GM23248 (cell line): ENCODE results near the gene GOLGA2. TPM values are rescaled to one million over a fixed set of nuclear protein-coding genes. Genes with fewer than 3 reads are reported as not detected.

Experiments used
- DNase-seq: peaks from one replicate; pipeline ENCODE4 v3.0.0-alpha.2; 2015
- H2AFZ ChIP-seq: fragments of 200-600 bp; sonication (generic); 2 replicates; pipeline ENCODE4 v1.6.1; 2016; ENCODE audit warnings: antibody characterized with exemption
- H3F3A ChIP-seq: fragments of 200-600 bp; sonication (generic); 2 replicates; pipeline ENCODE4 v1.6.1; 2016; ENCODE audit warnings: mild to moderate bottlenecking, antibody characterized with exemption, mixed run types; ENCODE audit not compliant: insufficient read depth
- H3K27ac ChIP-seq: fragments of 200-600 bp; sonication (generic); 2 replicates; pipeline ENCODE4 v1.5.1; 2016; ENCODE audit warnings: mild to moderate bottlenecking
- H3K27me3 ChIP-seq: fragments of 200-600 bp; sonication (generic); replicated peaks from 2 replicates; pipeline ENCODE4 v1.6.1; 2016; ENCODE audit warnings: mild to moderate bottlenecking; ENCODE audit not compliant: insufficient read depth
- H3K36me3 ChIP-seq: fragments of 200-600 bp; sonication (generic); 2 replicates; pipeline ENCODE4 v1.6.1; 2016; ENCODE audit warnings: low read depth, mild to moderate bottlenecking
- H3K4me1 ChIP-seq: fragments of 200-600 bp; sonication (generic); 2 replicates; pipeline ENCODE4 v1.6.1; 2016; ENCODE audit warnings: mild to moderate bottlenecking; ENCODE audit not compliant: insufficient read depth
- H3K4me2 ChIP-seq: fragments of 200-600 bp; sonication (generic); one replicate; pipeline ENCODE4 v1.6.1; 2016; ENCODE audit warnings: mild to moderate bottlenecking; ENCODE audit not compliant: unreplicated experiment
- H3K4me3 ChIP-seq: fragments of 200-600 bp; sonication (generic); 2 replicates; pipeline ENCODE4 v1.5.1; 2016; ENCODE audit warnings: mild to moderate bottlenecking
- H3K79me2 ChIP-seq: fragments of 200-600 bp; sonication (generic); 2 replicates; pipeline ENCODE4 v1.6.1; 2016; ENCODE audit warnings: mild to moderate bottlenecking; ENCODE audit not compliant: insufficient read depth
- H3K9ac ChIP-seq: fragments of 200-600 bp; sonication (generic); 2 replicates; pipeline ENCODE4 v1.6.1; 2016; ENCODE audit warnings: mild to moderate bottlenecking
- H3K9me2 ChIP-seq: fragments of 200-600 bp; sonication (generic); 2 replicates; pipeline ENCODE4 v1.6.1; 2016; ENCODE audit warnings: mixed run types, mild to moderate bottlenecking, moderate library complexity; ENCODE audit not compliant: insufficient read depth
- H3K9me3 ChIP-seq: fragments of 200-600 bp; sonication (generic); one replicate; pipeline ENCODE4 v1.6.1; 2017; ENCODE audit warnings: low read depth
- H4K20me1 ChIP-seq: fragments of 200-600 bp; sonication (generic); 2 replicates; pipeline ENCODE4 v1.6.0; 2016; ENCODE audit not compliant: insufficient read depth
- EZH2 ChIP-seq: fragments of 200-600 bp; sonication (generic); IDR thresholded peaks from 2 replicates; pipeline ENCODE4 v1.6.1; 2018; ENCODE audit warnings: antibody characterized with exemption, mild to moderate bottlenecking; ENCODE audit not compliant: insufficient read depth, poor library complexity, severe bottlenecking
- EZH2phosphoT487 ChIP-seq: fragments of 200-600 bp; sonication (generic); IDR thresholded peaks from 2 replicates; pipeline ENCODE4 v1.6.1; 2018; ENCODE audit warnings: antibody characterized with exemption, moderate library complexity, mild to moderate bottlenecking, low read depth; ENCODE audit not compliant: insufficient read depth
- WGBS, 2 experiments: methylation state at CpG; one replicate each; pipeline ENCODE4 v1.1.6; 2015 to 2017; ENCODE audit warnings: low lambda C conversion rate in 2 of 2, low coverage in 1 of 2; ENCODE audit errors: missing lambda C conversion rate in 2 of 2; 5-methylcytosine and 5-hydroxymethylcytosine counted together
- in situ Hi-C: fragments of 300-500 bp; cut with MboI; formaldehyde crosslinking; loops from 2 replicates; pipeline ENCODE4 v1.15.0; 2020
- polyA plus RNA-seq: library from polyadenylated mRNA; unstranded; fragments of >200 nt; fragmentation: Nextera tagmentation; extraction: Ambion mirVana; gene quantifications from 2 replicates; pipeline ENCODE4 v1.2.1, GENCODE V29; 2016
- total RNA-seq: library from RNA; depleted of rRNA; stranded (reverse); fragments of >200 nt; shearing (Covaris generic); gene quantifications from 2 replicates; pipeline ENCODE4 v1.2.3, GENCODE V29; 2014

The GOLGA2 gene
- total and polyA plus RNA-seq, 2 experiments from 2014 or later: 35.1 to 116 TPM

- Histone ChIP-seq H3K9me2 (no peaks in the 10 kb centered on the region), H3K27me3 (no peaks in the 10 kb centered on the region), H3K9me3 (no peaks in the 10 kb centered on the region), H3K4me2 (no peak overlapping the region), H3K4me1 (no peaks in the 10 kb centered on the region), H3K27ac (no peak overlapping the region), H3K4me3 (no peak overlapping the region), H3K79me2 (no peaks in the 10 kb centered on the region), H2AFZ (no peak overlapping the region), H3F3A (peaks cover 24% of the 10 kb centered on the region; the same call in 1 of the 2 replicates), H4K20me1 (no peaks in the 10 kb centered on the region), H3K36me3 (peaks cover 17% of the 10 kb centered on the region), H3K9ac (no peak overlapping the region)
- DNase-seq: no peak
- WGBS, 2 experiments: 92 to 98% methylated on average over 8 to 20 of the region's 20 CpGs
- in situ Hi-C loops: no loop called here
- no peak for TF ChIP-seq EZH2phosphoT487
- no peak for TF ChIP-seq EZH2
These were observed 21.4 kb downstream of the GOLGA2 start for GRCh38 chr9:128254362-128254761.

- no peaks in the 10 kb centered on the region for H3K9me2 ChIP-seq
- DNase-seq: no peak
- H3F3A ChIP-seq: peaks cover 24% of the 10 kb centered on the region; the same call in 1 of the 2 replicates
- H3K4me2 ChIP-seq: no peak overlapping the region
- H3K79me2 ChIP-seq: no peaks in the 10 kb centered on the region
- TF ChIP-seq EZH2phosphoT487: no peak
- no peaks in the 10 kb centered on the region for H4K20me1 ChIP-seq
- no peak overlapping the region for H2AFZ ChIP-seq
- H3K27ac ChIP-seq: no peak overlapping the region
- H3K4me1 ChIP-seq: no peaks in the 10 kb centered on the region
- peaks cover 14% of the 10 kb centered on the region for H3K36me3 ChIP-seq
- in situ Hi-C loops: no loop called here
- H3K27me3 ChIP-seq: no peaks in the 10 kb centered on the region
- H3K9ac ChIP-seq: no peak overlapping the region
- H3K9me3 ChIP-seq: no peaks in the 10 kb centered on the region
- WGBS, 2 experiments: 88 to 98% methylated on average over 6 to 7 of the region's 7 CpGs
- no peak overlapping the region for H3K4me3 ChIP-seq
These were observed 21.8 kb downstream of the GOLGA2 start for GRCh38 chr9:128253991-128254346.

DNA sequence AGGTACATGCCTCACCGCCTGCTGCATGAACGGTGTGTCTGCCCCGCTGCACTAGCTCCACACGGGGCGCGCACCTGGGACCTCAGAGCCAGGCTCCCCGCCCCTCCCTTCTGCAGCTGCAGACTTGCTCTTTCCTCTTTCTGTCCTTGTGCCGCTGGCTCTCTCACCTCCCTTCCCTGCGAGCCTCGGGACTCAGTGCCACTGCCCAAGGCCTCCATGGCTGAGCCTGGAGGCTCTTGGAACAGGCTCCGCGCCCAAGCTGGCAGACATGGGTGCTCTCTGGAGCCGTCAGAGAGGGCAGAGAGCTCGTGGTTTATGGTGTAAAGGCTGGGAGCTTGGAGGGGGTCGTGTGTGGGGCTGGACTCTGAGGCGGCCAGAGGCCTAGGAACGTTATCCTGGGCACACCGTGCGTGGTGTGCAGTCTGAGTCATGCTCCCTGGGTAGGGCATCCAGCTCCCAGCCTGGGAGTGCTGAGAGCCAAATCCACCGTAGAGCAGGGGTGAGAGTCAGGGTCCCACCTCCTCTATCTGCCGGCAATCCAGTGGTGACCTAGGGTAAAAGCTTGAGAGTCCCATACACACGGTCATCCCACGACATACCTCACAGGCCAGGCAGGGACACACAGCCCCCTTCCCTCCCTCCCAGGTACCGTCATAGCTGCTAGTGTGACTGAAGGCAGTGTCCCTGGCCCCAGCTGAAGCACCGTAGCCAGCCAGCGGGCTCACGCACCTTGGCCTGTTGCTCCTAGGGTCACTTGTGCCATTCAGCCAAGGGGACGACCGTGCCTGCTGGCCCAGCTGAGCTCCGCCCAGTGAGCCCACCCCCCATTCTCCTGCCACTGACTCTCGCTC is 22.4 kb downstream of the GOLGA2 start:
- no peak overlapping the region for H3K4me2 ChIP-seq
- no peak for DNase-seq
- H3K9ac ChIP-seq: no peak overlapping the region
- H3K36me3 ChIP-seq: peaks cover 11% of the 10 kb centered on the region
- peaks cover 24% of the 10 kb centered on the region; the same call in 1 of the 2 replicates for H3F3A ChIP-seq
- H3K27ac ChIP-seq: no peak overlapping the region
- H3K79me2 ChIP-seq: no peaks in the 10 kb centered on the region
- H3K9me3 ChIP-seq: no peaks in the 10 kb centered on the region
- in situ Hi-C loops: no loop called here
- no peaks in the 10 kb centered on the region for H3K27me3 ChIP-seq
- H3K9me2 ChIP-seq: no peaks in the 10 kb centered on the region
- no peak overlapping the region for H3K4me3 ChIP-seq
- H4K20me1 ChIP-seq: no peaks in the 10 kb centered on the region
- TF ChIP-seq EZH2phosphoT487: no peak
- TF ChIP-seq EZH2: no peak
- WGBS, 2 experiments: 78 to 81% methylated on average over 23 to 31 of the region's 31 CpGs
- H2AFZ ChIP-seq: no peak overlapping the region
- H3K4me1 ChIP-seq: no peaks in the 10 kb centered on the region

DNA sequence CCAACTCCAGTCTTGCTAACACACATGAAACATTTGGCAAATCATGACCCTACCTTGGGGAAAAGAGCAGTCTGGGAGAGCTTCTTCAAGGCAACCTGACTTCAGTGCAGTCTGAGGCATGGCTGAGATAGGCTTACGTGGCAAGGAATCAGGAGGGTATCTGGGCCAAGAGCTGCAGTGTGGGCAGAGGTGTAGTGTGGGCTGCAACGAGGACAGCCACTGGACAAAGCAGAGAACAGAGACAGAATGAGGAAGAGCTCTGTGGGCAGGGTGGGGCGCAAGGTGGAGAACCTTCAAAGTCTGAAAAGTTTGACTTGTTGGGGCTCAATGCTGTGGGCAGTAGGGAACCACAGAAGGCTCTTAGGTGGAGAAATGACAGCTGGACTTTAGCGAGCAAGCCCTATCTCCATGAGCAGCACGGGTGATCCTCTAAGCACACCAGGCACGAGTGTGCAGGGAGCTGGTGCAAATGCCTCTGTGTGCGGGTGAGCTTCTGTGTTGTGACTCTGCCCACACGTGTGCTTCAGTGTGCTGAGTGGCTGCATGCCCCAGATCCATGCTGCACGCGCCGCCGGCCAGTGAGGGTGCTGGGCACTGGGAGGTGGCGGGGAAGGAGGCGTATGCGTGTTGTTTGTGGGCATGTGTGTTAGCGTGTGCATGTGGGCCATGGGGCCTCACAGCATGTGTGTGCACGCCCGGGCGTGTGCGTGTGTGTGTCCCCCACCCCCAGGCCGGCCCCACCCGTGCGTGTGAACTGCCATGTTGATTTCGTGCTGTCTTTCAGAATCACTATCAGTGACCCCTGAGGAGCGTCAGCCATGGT is 23.3 kb downstream of the GOLGA2 start:
- Histone ChIP-seq H3K27me3 (no peaks in the 10 kb centered on the region), H3K4me3 (no peak overlapping the region), H3K36me3 (peaks cover 7% of the 10 kb centered on the region), H3K4me2 (no peak overlapping the region), H3K79me2 (no peaks in the 10 kb centered on the region), H3K9me3 (no peaks in the 10 kb centered on the region), H3K27ac (no peak overlapping the region), H4K20me1 (no peaks in the 10 kb centered on the region), H3K9me2 (no peaks in the 10 kb centered on the region), H3F3A (peaks cover 20% of the 10 kb centered on the region; the same call in 1 of the 2 replicates), H3K9ac (no peak overlapping the region), H2AFZ (no peak overlapping the region), H3K4me1 (no peaks in the 10 kb centered on the region)
- in situ Hi-C loops: no loop called here
- DNase-seq: no peak
- TF ChIP-seq EZH2phosphoT487 (no peak), EZH2 (no peak)
- WGBS, 2 experiments: 80 to 83% methylated on average over 24 to 25 of the region's 25 CpGs
